HUES64 (cell line): ENCODE data around the gene CLMN.

Experiments
- H3K27ac ChIP-seq: 2 replicates; pipeline ENCODE4 v1.7.0; 2013; ENCODE audit warnings: low read depth, low read length, inconsistent platforms
- H3K27me3 ChIP-seq: 2 replicates; pipeline ENCODE4 v1.6.1; 2013; ENCODE audit warnings: mild to moderate bottlenecking, low read length; ENCODE audit not compliant: insufficient read depth
- H3K36me3 ChIP-seq: 2 replicates; pipeline ENCODE4 v1.6.1; 2013; ENCODE audit warnings: mild to moderate bottlenecking, low read length; ENCODE audit not compliant: insufficient read depth
- H3K4me1 ChIP-seq: 2 replicates; pipeline ENCODE4 v1.6.1; 2013; ENCODE audit warnings: mild to moderate bottlenecking, low read length, moderate library complexity; ENCODE audit not compliant: insufficient read depth
- H3K4me3 ChIP-seq: 2 replicates; pipeline ENCODE4 v1.5.1; 2013; ENCODE audit warnings: mild to moderate bottlenecking, low read length, moderate library complexity
- H3K9ac ChIP-seq: 2 replicates; pipeline ENCODE4 v1.6.1; 2013; ENCODE audit warnings: mild to moderate bottlenecking, low read depth, low read length
- H3K9me3 ChIP-seq: 2 replicates; pipeline ENCODE4 v1.6.1; 2013; ENCODE audit warnings: low read depth, low read length; ENCODE audit not compliant: insufficient read depth
- WGBS: fragments of 150-250, 120-280 bp; methylation state at CpG from one replicate; pipeline ENCODE4 v1.1.7; 2013; ENCODE audit warnings: missing lambda C conversion rate; 5-methylcytosine and 5-hydroxymethylcytosine counted together

CLMN gene

DNA sequence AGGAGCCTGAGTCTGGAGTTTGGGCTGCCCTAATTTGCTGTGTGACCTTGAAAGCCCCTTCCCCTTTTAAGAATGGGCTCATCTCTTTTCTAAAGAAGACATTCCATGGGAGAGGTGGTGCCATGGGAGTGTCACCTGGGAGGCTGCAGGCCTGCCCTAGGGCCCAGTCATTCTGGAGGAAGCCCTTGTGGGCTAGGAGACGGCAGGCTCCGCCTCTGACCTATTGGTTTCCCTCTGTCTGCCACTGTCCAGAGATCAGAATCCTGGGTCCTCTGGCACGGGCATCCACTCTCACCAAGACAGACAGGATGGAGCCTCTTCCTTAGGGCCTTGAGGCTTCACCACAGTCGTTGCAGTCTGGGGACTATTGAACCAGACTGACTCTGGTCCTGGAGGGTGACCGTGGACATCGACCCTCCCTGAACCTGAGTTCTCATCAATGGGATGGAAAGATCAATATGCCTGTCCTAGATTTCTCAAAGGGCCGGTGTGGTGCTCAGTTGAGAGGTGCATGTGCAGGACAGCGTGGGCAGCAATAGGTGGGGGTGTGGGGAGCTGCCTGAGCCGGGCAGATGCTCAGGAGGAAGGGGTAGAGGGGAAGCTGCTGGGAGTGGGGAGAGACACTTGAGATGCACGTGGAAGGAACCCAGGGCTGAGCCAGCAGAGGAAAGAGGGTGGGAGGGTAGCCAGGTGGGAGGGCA lies 12.2 kb upstream of the CLMN start:
- WGBS, result 90% methylated on average over 10 of the region's 10 CpGs

DNA sequence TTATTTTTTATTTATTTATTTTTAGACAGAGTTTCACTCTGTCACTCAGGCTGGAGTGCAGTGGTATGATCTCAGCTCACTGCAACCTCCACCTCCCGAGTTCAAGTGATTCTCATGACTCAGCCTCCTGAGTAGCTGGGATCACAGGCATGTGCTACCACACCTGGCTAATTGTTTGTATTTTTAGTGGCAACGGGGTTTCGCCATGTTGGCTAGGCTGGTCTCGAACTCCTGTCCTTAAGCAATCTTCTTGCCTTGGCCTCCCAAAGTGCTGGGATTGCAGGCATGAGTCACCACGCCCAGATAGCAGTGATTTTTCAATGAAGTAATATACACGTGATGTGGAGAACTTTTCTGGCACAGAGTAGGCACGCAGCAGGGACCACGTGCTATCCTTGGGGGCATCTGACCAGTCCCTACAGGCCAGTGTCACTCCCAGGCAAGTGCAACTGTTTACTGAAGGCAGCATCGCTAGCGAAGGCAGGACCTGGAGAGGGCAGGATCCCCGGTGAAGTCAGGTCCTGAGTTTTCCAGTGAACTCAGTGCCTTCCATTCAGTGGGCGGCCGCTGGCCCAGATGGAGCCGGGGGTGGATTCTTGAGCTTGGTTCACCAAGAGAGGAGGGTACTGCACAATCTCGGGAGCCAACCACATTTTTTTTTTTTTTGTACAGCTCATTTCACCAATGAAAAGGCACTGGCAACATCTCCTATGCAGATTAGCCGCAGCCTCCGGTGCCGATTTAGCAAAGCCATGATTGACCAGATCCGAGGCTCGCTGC lies 11.1 kb upstream of the CLMN start:
- H3K27me3 ChIP-seq, result no peaks in the 10 kb centered on the region
- H3K36me3 ChIP-seq, result no peaks in the 10 kb centered on the region
- H3K9ac ChIP-seq, result no peak overlapping the region
- H3K4me3 ChIP-seq, result no peak overlapping the region
- peaks cover 7% of the 10 kb centered on the region; the same call in 1 of the 2 replicates for H3K9me3 ChIP-seq
- H3K27ac ChIP-seq, result no peak overlapping the region
- H3K4me1 ChIP-seq, result no peaks in the 10 kb centered on the region
- 92% methylated on average over 20 of the region's 20 CpGs for WGBS

More for the DNA sequence above, 12.2 kb upstream of the CLMN start:
- H3K36me3 ChIP-seq, result no peaks in the 10 kb centered on the region
- H3K9ac ChIP-seq, result no peak overlapping the region
- H3K27me3 ChIP-seq, result no peaks in the 10 kb centered on the region
- 0 out of 2 replicates have a peak, but pooled peaks cover 5% of the 10 kb centered on the region for H3K9me3 ChIP-seq
- H3K4me1 ChIP-seq, result no peaks in the 10 kb centered on the region
- no peak overlapping the region for H3K27ac ChIP-seq
- no peak overlapping the region for H3K4me3 ChIP-seq

DNA sequence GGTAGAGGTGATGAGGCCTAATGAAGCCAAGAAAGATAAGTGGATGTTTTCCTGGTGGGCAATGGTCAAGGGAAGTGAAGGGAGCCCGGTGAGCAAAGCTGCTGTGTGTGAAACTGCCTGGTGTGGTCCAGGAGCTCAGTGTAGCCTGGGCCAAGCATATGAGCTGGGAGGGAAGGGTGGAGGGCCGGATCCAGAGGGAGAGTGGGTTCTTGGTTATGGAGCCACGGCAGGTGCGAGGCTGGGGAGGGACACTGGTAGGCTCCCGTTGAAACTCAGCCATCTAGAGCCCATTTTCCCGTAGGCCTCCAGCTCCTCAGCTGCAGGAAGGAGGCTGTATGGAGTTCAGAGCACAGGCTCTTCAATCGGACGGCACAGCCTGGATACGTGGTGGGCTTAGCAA lies 10.2 kb upstream of the CLMN start:
- Histone ChIP-seq H3K9me3 (peaks cover 7% of the 10 kb centered on the region; the same call in 1 of the 2 replicates), H3K9ac (no peak overlapping the region), H3K4me3 (no peak overlapping the region), H3K36me3 (no peaks in the 10 kb centered on the region), H3K4me1 (no peaks in the 10 kb centered on the region), H3K27ac (no peak overlapping the region), H3K27me3 (no peaks in the 10 kb centered on the region)
- WGBS, result 94% methylated on average over 9 of the region's 9 CpGs

DNA sequence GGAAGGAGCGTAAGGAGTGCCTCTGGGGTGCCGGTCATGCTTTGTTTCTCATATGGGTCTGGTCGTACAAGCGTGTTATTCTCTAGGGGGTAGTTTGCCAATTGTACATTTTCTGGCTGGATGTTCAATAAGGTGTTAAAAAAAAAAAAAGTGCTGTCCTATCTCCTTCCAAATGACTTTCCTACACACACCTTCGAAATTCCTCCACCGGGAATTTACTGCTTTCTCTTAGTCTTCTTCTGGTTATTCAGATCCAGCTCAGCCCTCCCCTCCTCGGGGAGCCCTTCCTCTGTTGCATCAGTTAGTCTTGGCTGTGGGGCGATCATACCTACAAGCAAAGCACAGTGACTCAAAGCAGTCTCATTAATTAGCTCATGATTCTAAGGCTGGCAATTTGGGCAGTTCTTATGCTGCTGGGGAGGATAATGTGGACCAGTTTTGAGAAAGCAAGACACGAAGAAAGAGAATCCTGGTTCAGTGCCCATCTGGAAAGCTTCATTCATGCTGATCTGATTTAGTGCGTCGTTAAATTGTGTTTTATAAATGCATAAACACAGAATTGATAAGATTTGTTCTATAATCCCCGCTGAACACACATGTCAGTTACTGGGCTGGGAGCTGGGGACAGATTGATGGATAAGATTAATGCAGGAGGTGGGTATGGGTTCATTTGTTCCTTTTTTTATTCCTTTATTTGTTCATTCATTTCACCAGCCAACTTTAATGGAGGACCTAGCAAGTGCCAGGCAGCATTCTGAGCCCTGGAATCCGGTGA lies 9.2 kb upstream of the CLMN start:
- no peak overlapping the region for H3K27ac ChIP-seq
- H3K4me1 ChIP-seq, result no peaks in the 10 kb centered on the region
- WGBS, result 89% methylated on average over 13 of the region's 13 CpGs
- peaks cover 7% of the 10 kb centered on the region; the same call in 1 of the 2 replicates for H3K9me3 ChIP-seq
- H3K9ac ChIP-seq, result no peak overlapping the region
- H3K36me3 ChIP-seq, result no peaks in the 10 kb centered on the region
- H3K27me3 ChIP-seq, result no peaks in the 10 kb centered on the region
- no peak overlapping the region for H3K4me3 ChIP-seq

DNA sequence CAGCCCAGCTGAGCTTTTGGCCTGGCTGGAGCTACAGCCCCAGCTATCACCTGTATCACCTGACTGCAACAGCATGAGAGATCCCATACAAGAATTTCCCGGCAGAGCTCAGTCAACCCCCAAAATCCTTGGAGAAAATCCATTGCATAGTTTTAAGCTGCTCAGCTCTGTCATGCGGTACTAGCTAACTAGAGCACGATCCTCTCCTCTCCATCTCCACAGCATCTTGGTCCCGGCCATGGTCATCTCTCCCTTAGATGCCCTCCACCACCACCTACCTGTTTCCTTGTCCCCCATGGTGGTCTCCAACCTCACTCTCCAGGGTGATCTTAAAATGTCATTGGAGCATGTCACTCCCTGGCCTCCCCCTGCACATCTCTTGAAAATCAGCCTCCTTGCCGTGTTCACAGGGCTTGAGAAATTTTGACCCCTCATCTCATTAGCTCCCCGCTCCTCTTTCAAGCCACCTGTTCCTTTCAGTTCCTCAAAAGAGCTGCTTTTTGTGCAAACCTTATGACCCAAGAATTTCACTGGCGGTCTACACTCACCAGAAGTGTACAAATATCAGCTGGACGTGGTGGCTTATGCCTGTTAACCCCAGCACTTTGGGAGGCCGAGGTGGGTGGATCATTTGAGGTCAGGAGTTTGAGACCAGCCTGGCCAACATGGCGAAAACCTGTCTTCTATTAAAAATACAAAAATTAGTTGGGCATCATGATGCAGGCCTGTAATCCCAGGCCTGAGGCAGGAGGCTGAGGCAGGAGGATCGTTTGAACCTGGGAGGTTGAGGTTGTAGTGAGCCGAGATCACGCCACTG lies 8.1 kb upstream of the CLMN start:
- no peak overlapping the region for H3K27ac ChIP-seq
- no peaks in the 10 kb centered on the region for H3K27me3 ChIP-seq
- H3K36me3 ChIP-seq, result no peaks in the 10 kb centered on the region
- no peaks in the 10 kb centered on the region for H3K4me1 ChIP-seq
- no peak overlapping the region for H3K9ac ChIP-seq
- WGBS, result 91% methylated on average over 12 of the region's 13 CpGs
- peaks cover 7% of the 10 kb centered on the region; the same call in 1 of the 2 replicates for H3K9me3 ChIP-seq
- no peak overlapping the region for H3K4me3 ChIP-seq

DNA sequence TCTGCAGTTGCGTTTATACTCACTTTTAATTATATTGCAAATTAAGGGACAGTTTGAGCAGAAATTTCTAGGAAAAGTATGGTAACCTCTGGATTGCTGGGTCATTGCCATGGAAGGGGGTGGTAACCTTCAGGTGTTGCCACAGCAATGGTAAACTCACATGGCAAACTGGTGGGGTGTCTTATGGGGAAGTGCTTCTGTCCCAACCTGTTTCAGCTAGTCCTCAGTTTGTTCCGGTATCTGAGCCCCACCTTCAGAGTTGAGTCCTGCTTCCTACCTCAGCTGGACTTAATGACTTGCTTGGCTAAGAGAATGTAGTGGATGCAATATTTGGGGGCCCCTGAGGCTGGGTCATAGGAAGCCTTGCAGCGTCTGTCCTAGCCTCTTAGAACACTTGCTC lies 7.3 kb upstream of the CLMN start:
- WGBS, result 93% methylated on average over 3 of the region's 3 CpGs
- no peaks in the 10 kb centered on the region for H3K4me1 ChIP-seq
- H3K36me3 ChIP-seq, result no peaks in the 10 kb centered on the region
- no peak overlapping the region for H3K27ac ChIP-seq
- no peak overlapping the region for H3K4me3 ChIP-seq
- peaks cover 7% of the 10 kb centered on the region; the same call in 1 of the 2 replicates for H3K9me3 ChIP-seq
- H3K27me3 ChIP-seq, result no peaks in the 10 kb centered on the region
- no peak overlapping the region for H3K9ac ChIP-seq

DNA sequence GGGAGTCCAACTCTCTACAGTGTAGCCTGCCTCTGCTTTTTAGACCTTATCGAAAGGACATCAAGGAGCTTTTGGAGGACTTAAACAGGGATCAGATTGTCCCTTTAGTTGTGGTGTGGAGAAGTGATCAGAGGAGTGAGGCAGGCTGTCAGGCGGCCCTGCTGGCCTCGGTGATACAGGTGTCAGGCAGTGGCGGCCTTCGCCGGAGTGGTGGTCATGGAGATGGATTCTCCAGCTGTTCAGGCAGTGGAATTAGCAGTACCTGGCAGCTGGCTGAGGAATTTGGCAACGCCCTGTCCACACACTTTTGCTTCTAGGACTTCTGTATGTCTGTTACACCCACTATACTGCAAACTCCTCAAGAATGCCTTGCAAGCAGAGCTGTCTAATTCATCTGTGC lies 4.2 kb upstream of the CLMN start:
- Histone ChIP-seq H3K9me3 (peaks cover 7% of the 10 kb centered on the region; the same call in 1 of the 2 replicates), H3K36me3 (no peaks in the 10 kb centered on the region), H3K4me1 (peaks cover 8% of the 10 kb centered on the region; the same call in 1 of the 2 replicates), H3K4me3 (no peak overlapping the region), H3K27ac (no peak overlapping the region), H3K27me3 (peaks cover 23% of the 10 kb centered on the region), H3K9ac (no peak overlapping the region)
- WGBS, result 94% methylated on average over 7 of the region's 7 CpGs

DNA sequence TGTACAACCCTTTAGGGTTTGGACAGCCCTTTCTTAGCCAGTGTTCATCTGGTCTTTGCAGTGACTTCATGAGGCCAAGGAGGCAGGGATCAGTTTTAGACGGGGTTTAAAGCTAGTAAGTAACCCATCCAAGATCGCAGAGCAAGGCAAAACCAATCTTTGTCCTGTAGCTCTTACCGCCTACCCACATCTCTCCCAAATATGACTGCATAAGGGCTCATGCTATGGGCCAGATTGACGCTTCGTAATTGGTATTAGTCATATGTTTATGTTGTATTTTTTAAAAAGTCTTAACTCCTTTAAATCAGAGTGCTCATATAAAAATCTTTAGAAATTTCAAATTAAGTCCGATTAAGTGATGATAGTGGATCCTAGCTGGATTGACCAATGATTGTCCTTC lies 3.7 kb upstream of the CLMN start:
- WGBS, result 95% methylated on average over 4 of the region's 6 CpGs
- Histone ChIP-seq H3K9ac (no peak overlapping the region), H3K27ac (no peak overlapping the region), H3K9me3 (peaks cover 7% of the 10 kb centered on the region; the same call in 1 of the 2 replicates), H3K4me3 (no peak overlapping the region), H3K36me3 (no peaks in the 10 kb centered on the region), H3K27me3 (peaks cover 29% of the 10 kb centered on the region), H3K4me1 (peaks cover 8% of the 10 kb centered on the region; the same call in 1 of the 2 replicates)

DNA sequence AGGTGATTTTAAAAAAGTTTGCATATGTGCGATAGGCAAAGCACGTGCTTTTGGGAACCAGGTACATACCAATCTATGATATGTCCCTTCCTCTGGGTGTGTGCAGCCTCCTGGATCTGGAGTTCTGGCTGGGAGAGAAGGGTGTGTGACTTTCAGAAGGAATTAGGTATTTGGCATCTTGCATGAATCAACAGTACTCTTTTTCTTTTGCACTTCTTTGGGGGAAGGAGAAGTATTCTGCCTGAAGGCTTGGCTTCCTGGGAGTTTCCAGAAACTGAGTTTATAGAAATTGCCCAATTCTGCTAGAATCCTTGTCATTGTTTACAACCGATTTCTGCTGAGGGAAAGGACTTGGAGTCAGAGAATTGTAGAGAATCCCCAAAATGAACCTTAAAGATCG lies 2.9 kb upstream of the CLMN start:
- no peak overlapping the region for H3K27ac ChIP-seq
- H3K9me3 ChIP-seq, result peaks cover 7% of the 10 kb centered on the region; the same call in 1 of the 2 replicates
- H3K9ac ChIP-seq, result no peak overlapping the region
- H3K4me3 ChIP-seq, result no peak overlapping the region
- no peaks in the 10 kb centered on the region for H3K36me3 ChIP-seq
- WGBS, result 96% methylated on average over 4 of the region's 4 CpGs
- H3K27me3 ChIP-seq, result peaks cover 36% of the 10 kb centered on the region
- peaks cover 8% of the 10 kb centered on the region; the same call in 1 of the 2 replicates for H3K4me1 ChIP-seq

DNA sequence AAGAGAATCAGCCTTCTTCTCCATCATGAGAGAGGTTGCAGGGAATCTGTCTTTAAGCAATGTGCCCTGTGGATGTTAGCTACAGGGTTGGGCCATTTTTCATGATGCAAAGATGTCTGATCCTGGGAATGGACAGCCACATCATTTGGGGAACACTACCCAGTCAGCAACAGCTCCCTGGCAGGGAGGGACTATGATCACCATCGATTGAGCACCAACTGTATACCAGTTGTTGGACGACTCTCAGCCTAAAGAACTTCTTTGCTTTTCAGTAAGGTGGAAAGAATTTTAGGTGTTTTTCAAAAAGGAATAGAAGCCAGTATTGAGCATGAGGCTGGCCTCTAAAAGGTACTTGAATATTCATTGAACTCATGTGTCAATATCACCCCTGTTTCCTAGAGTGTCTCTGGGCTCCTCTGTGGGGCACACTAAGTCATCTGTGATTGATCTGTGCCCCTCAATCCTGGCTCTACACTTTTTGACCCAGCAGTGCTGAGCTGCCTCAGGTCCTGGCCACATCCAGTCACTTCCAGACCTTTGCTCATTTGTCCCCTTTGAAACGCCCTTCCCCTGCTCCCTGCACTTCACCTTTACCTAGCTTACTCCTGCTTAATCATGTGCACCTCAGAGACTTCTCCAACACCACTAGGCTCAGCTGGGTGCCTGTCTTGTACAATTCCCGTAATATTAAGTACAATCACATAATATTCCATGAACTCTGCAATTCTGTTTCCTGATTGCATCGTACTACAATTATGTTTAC lies 2.2 kb upstream of the CLMN start:
- Histone ChIP-seq H3K9ac (no peak overlapping the region), H3K4me1 (peaks cover 8% of the 10 kb centered on the region; the same call in 1 of the 2 replicates), H3K36me3 (no peaks in the 10 kb centered on the region), H3K27me3 (peaks cover 42% of the 10 kb centered on the region), H3K4me3 (no peak overlapping the region), H3K27ac (no peak overlapping the region), H3K9me3 (peaks cover 2% of the 10 kb centered on the region; the same call in 1 of the 2 replicates)
- 92% methylated on average over 5 of the region's 5 CpGs for WGBS
